Caco-2 (cell line): ENCODE results near the gene SLC16A11. TPM values are rescaled to one million over a fixed set of nuclear protein-coding genes. Genes with fewer than 3 reads are reported as not detected.

Source experiments
- BruUV-seq: library from RNA; stranded (reverse); fragments of 400-500 nt; replicated peaks from 2 replicates; lab custom pipeline; 2021; lab: Mats Ljungman, UMichigan
- CTCF ChIA-PET: fragments of 300-600 bp; sonication (Branson Sonifier 250); formaldehyde crosslinking; loops from one replicate; lab custom pipeline; 2022; ENCODE audit warnings: antibody characterized with exemption; lab: Charles Lee
- POLR2A ChIA-PET: fragments of 300-600 bp; sonication (Branson Sonifier 250); formaldehyde crosslinking; loops from one replicate; lab custom pipeline; 2022; ENCODE audit warnings: antibody characterized with exemption; lab: Charles Lee
- DNase-seq, 2 experiments: peaks; one replicate each; pipeline versions ENCODE4 v3.0.0 to v3.0.0-alpha.2; 2020 to 2022
- H3K27me3 ChIP-seq: replicated peaks from 2 replicates; pipeline ENCODE4 v1.6.0; 2011; ENCODE audit warnings: low read length; ENCODE audit not compliant: control insufficient read depth, insufficient read depth
- H3K36me3 ChIP-seq: 2 replicates; pipeline ENCODE4 v1.5.1; 2011; ENCODE audit warnings: low read length; ENCODE audit not compliant: control insufficient read depth, insufficient read depth
- H3K4me1 ChIP-seq: fragments of 250-450 bp; sonication (Bioruptor Pico); 2 replicates; pipeline ENCODE4 v1.5.1; 2020; ENCODE audit warnings: mild to moderate bottlenecking
- H3K4me3 ChIP-seq: 2 replicates; pipeline ENCODE4 v1.5.1; 2011; ENCODE audit warnings: low read depth, mild to moderate bottlenecking, control low read depth, low read length
- H3K9me3 ChIP-seq: fragments of 250-450 bp; sonication (Bioruptor Pico); 2 replicates; pipeline ENCODE4 v1.5.1; 2020; ENCODE audit warnings: mild to moderate bottlenecking, moderate library complexity
- H3K27ac Mint-ChIP-seq: one replicate; pipeline ENCODE4 v1.8.0; 2022; ENCODE audit warnings: mixed read lengths; ENCODE audit not compliant: unreplicated experiment
- H3K27me3 Mint-ChIP-seq: one replicate; pipeline ENCODE4 v1.8.0; 2022; ENCODE audit warnings: mixed read lengths; ENCODE audit not compliant: insufficient read depth, unreplicated experiment
- H3K36me3 Mint-ChIP-seq: one replicate; pipeline ENCODE4 v1.8.0; 2022; ENCODE audit warnings: mild to moderate bottlenecking, mixed read lengths; ENCODE audit not compliant: insufficient read depth, unreplicated experiment
- H3K4me1 Mint-ChIP-seq: one replicate; pipeline ENCODE4 v1.8.0; 2022; ENCODE audit warnings: low read depth, mixed read lengths; ENCODE audit not compliant: unreplicated experiment
- H3K4me3 Mint-ChIP-seq: one replicate; pipeline ENCODE4 v1.8.0; 2022; ENCODE audit warnings: mild to moderate bottlenecking, moderate library complexity, mixed read lengths; ENCODE audit not compliant: unreplicated experiment
- H3K9me3 Mint-ChIP-seq: one replicate; pipeline ENCODE4 v1.8.0; 2022; ENCODE audit warnings: mixed read lengths; ENCODE audit not compliant: unreplicated experiment
- CTCF ChIP-seq, 2 experiments: fragments of 200-600 bp in 1 of 2; IDR thresholded peaks; 1 replicate in 1 of 2; 2 replicates in 1 of 2; pipeline versions ENCODE4 v1.5.1 to v1.8.0; 2011 to 2022; ENCODE audit warnings: antibody characterized with exemption in 1 of 2, control low read depth in 1 of 2, inconsistent platforms in 1 of 2, low read depth in 1 of 2, low read length in 1 of 2, mild to moderate bottlenecking in 1 of 2, moderate library complexity in 1 of 2; ENCODE audit not compliant: insufficient read depth in 1 of 2, severe bottlenecking in 1 of 2, unreplicated experiment in 1 of 2
- intact Hi-C: fragments of 100-400 bp; cut with micrococcal nuclease; formaldehyde crosslinking; loops from one replicate; pipeline ENCODE4 v1.10.0; 2022; ENCODE audit not compliant: unreplicated experiment
- total RNA-seq: library from RNA; stranded (reverse); gene quantifications from 2 replicates; pipeline ENCODE4 v1.2.3, GENCODE V29; 2022

SLC16A11 gene
- total RNA-seq, 1 experiment from 2014 or later, result 0.43 TPM

DNA sequence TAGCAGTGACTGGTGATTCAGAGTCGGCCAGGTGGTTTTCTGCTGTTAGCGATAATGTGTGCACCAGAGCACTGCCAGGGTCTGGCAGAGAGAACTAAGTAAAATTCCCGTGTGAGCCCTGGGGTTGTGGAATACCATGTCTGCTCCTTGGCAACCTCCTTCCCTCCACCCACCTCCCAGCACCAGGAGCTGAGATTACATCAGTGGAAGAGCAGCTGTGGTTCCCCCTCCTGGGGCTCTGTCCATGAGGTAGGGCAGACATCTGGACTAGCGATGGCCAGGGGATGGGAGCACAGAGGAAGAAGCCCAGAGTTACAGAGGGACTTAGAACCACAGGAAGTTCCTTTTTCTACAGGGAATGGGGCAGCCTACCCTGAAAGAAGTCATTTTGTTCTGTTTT is 20.4 kb upstream of the SLC16A11 start:
- TF ChIP-seq CTCF (IDR thresholded peaks at IDR 0.05; ENCODE audit: insufficient read depth in 1 of 2, low read depth in 1 of 2, low read length in 1 of 2, severe bottlenecking in 1 of 2, unreplicated experiment in 1 of 2), result no peak
- Mint-ChIP-seq H3K4me1 (peaks cover 12% of the 10 kb centered on the region), H3K36me3 (no peaks in the 10 kb centered on the region), H3K9me3 (peaks cover 15% of the 10 kb centered on the region), H3K27me3 (no peaks in the 10 kb centered on the region), H3K27ac (no peak overlapping the region), H3K4me3 (no peak overlapping the region)
- no peak for DNase-seq
- intact Hi-C loops, result no loop called here
- no TSS peak for BruUV-seq
- no peaks in the 10 kb centered on the region for H3K36me3 ChIP-seq
- no peaks in the 10 kb centered on the region for H3K9me3 ChIP-seq
- ChIA-PET CTCF (no interaction called here), POLR2A (no interaction called here)
- H3K4me3 ChIP-seq, result no peak overlapping the region
- no peaks in the 10 kb centered on the region for H3K4me1 ChIP-seq
- no peaks in the 10 kb centered on the region for H3K27me3 ChIP-seq

GRCh38 chr17:7063518-7064094 is 19.7 kb upstream of the SLC16A11 start:
- Mint-ChIP-seq H3K9me3 (peaks cover 8% of the 10 kb centered on the region), H3K4me1 (peaks cover 12% of the 10 kb centered on the region), H3K27ac (no peak overlapping the region), H3K36me3 (no peaks in the 10 kb centered on the region), H3K4me3 (no peak overlapping the region), H3K27me3 (no peaks in the 10 kb centered on the region)
- Histone ChIP-seq H3K9me3 (no peaks in the 10 kb centered on the region), H3K4me3 (no peak overlapping the region), H3K4me1 (no peaks in the 10 kb centered on the region), H3K36me3 (no peaks in the 10 kb centered on the region), H3K27me3 (no peaks in the 10 kb centered on the region)
- ChIA-PET POLR2A (no interaction called here), CTCF (no interaction called here)
- no peak for TF ChIP-seq CTCF (IDR thresholded peaks at IDR 0.05; ENCODE audit: insufficient read depth in 1 of 2, low read depth in 1 of 2, low read length in 1 of 2, severe bottlenecking in 1 of 2, unreplicated experiment in 1 of 2)
- no TSS peak for BruUV-seq
- no peak for DNase-seq
- intact Hi-C loops, result no loop called here

GRCh38 chr17:7060165-7060891 is 16.4 kb upstream of the SLC16A11 start:
- Histone ChIP-seq H3K27me3 (no peaks in the 10 kb centered on the region), H3K9me3 (no peaks in the 10 kb centered on the region), H3K4me3 (no peak overlapping the region), H3K4me1 (no peaks in the 10 kb centered on the region), H3K36me3 (no peaks in the 10 kb centered on the region)
- TF ChIP-seq CTCF (IDR thresholded peaks at IDR 0.05; ENCODE audit: insufficient read depth in 1 of 2, low read depth in 1 of 2, low read length in 1 of 2, severe bottlenecking in 1 of 2, unreplicated experiment in 1 of 2), result no peak
- H3K36me3 Mint-ChIP-seq, result no peaks in the 10 kb centered on the region
- CTCF ChIA-PET, result no interaction called here
- BruUV-seq, result no TSS peak
- no peak for DNase-seq
- POLR2A ChIA-PET, result no interaction called here
- intact Hi-C loops, result no loop called here
- no peaks in the 10 kb centered on the region for H3K9me3 Mint-ChIP-seq
- no peaks in the 10 kb centered on the region for H3K27me3 Mint-ChIP-seq
- peaks cover 12% of the 10 kb centered on the region for H3K4me1 Mint-ChIP-seq
- no peak overlapping the region for H3K27ac Mint-ChIP-seq
- no peak overlapping the region for H3K4me3 Mint-ChIP-seq
